Measurements from ENCODE around the gene PTPRO. TPM values are rescaled to one million over a fixed set of nuclear protein-coding genes. Genes with fewer than 3 reads are reported as not detected.
A peak's percentile ranks its signal among the peaks of the same experiment; 100 is the strongest.

Gene PTPRO
- polyA plus RNA-seq, 3 donors: 186 to 231 (median 195) TPM

- peak in 1 of 11 donors; percentile 2 for DNase-seq (ENCODE audit: extremely low read depth in 1 of 11, low read depth in 9 of 11, low spot score in 4 of 11)
These were observed 172.2 kb downstream of the PTPRO start for GRCh38 chr12:15494329-15495046.

DNA sequence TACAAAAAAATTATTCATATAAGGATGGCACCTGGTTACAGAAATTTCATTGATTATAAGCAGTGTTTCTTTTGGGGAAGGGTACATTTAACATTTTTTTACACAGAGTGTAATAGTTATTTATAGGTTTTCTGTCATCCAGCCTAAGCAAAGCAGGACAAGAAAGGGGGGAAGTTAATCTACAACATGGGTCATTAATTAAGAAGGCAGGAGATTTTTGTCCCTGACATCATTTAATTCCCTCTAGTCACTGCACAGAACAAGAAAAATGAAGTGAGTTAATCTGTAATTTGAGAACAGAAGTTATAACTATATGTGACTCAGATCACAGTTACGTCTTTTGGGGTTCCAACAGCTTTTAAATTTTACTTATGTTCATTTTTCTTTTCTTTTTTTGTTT lies 173.4 kb downstream of the PTPRO start:
- DNase-seq (ENCODE audit: extremely low read depth in 1 of 11, low read depth in 9 of 11, low spot score in 4 of 11): peak in 5 of 11 donors; percentile 5 to 39 (median 32)

DNA sequence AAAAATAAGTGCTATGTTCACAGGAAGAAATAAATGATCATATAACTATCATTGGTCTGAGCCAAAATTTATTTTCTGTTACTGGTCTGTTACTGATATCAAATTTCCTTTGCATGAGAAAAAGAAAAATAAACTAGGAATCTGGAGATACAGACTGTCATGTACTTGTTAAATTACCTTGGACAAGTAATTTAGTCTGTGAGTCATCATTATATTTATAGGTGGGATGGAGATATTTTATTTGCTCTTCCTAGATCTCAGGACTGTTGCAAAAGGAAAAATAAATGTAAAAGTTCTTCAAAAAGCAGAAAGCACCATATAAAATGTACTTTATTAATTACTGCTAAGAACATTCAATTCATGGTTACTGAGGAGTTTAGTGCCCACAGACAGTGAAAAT lies 174.4 kb downstream of the PTPRO start:
- DNase-seq (ENCODE audit: extremely low read depth in 1 of 11, low read depth in 9 of 11, low spot score in 4 of 11): no peak

DNA sequence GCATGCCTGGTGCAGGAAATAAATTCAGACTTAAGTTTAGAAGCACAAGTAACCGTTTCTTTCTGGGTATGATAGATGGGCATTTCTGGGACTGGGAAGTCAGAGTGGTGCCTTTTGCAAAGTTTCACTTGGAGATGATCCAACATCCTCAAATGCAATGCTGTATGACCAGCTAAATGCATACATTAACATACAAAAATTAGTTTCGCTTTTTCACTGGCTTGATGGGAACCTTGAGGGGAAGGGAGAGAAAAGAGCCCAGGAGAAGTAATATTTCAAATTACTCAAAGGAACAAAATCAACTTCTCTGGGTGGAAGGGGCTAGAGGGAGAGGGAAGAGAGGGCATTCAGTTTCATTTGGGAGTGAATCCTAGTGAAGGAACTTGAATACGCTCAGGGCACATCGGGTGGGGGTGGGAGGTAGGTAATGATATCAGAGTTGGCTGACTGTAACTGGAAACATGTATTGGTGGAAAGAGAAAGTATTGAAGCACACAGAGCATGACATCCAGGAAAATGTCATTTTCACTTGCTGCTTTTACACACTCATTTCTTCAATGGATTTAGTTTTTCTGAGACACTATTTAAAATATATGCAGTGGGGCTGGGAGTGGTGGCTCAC lies 175.5 kb downstream of the PTPRO start:
- peak in 6 of 11 donors; percentile 16 to 30 (median 26) for DNase-seq (ENCODE audit: extremely low read depth in 1 of 11, low read depth in 9 of 11, low spot score in 4 of 11)

- no peak for DNase-seq (ENCODE audit: extremely low read depth in 1 of 11, low read depth in 9 of 11, low spot score in 4 of 11)
These were observed 179.9 kb downstream of the PTPRO start for GRCh38 chr12:15502211-15502610.

DNA sequence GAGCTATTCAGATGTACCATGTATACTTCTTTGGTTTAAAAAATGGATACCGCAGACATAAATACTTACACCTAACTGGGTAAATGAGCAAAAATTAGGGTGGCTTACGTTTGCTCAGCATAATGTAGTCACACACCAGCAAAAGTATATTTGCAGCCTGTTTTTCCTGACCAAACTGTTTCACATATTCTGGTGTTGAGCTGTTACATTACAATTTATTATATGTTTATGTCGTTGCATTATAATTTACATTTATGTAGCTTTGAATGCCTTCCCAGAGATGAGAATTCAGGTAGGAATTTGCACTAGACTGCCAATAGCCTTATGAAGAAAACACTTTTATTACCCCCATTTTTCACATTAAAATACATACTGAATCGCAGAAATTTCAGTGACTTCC lies 183.3 kb downstream of the PTPRO start:
- no peak for DNase-seq (ENCODE audit: extremely low read depth in 1 of 11, low read depth in 9 of 11, low spot score in 4 of 11)

- DNase-seq (ENCODE audit: extremely low read depth in 1 of 11, low read depth in 9 of 11, low spot score in 4 of 11): no peak
These were observed 192.7 kb downstream of the PTPRO start for GRCh38 chr12:15515010-15515409.

GRCh38 chr12:15520083-15520482 lies 197.8 kb downstream of the PTPRO start:
- DNase-seq (ENCODE audit: extremely low read depth in 1 of 11, low read depth in 9 of 11, low spot score in 4 of 11): no peak

GRCh38 chr12:15520844-15521243 lies 198.5 kb downstream of the PTPRO start:
- no peak for DNase-seq (ENCODE audit: extremely low read depth in 1 of 11, low read depth in 9 of 11, low spot score in 4 of 11)

DNA sequence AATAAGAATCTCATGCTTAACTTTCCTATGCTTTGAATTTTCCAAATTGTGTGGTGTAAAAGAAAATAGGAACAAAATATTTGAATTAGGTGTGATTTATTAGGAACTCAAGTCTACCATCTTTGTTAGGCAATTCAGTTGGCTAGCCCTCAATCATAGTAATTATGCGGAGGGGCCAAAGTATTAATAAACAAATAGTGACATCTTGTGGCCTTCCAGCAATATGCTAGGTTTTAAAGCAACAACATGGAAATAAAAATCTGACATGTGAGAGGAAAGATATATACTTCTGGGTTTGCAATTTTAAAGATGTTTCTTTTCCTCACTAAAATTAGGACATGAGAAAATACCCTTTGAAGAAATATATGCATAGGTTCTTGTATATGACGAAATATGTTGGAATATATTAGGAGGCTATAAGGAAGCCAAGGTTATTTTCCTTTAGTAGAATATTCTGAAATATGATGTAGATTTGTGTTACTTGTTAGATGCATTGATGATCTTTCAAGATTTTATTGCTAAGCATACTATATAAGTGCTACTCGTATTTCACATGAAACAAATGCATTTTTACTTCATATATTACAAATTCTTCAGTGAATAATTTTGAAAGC lies 200.4 kb downstream of the PTPRO start:
- DNase-seq (ENCODE audit: extremely low read depth in 1 of 11, low read depth in 9 of 11, low spot score in 4 of 11): peak in 10 of 11 donors; percentile 16 to 49 (median 31)

- DNase-seq (ENCODE audit: extremely low read depth in 1 of 11, low read depth in 9 of 11, low spot score in 4 of 11): no peak
These were observed 203.1 kb downstream of the PTPRO start for GRCh38 chr12:15525441-15525840.

DNA sequence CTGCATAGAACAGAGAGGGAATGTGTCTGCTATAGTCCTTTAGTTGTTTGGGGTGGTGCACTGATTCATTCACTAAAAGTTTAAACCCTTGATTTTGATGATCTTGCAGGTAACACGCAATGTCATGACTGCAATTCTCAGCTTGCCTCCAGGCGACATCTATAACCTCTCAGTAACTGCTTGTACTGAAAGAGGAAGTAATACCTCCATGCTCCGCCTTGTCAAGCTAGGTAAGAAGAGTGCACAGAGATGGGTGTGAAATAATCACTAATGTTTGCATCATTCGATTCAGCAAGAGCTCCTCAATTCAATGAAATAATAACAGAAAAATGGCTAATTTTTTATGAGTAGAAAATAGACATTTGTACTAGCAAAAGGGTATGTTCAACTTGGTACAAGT lies 203.7 kb downstream of the PTPRO start:
- DNase-seq (ENCODE audit: extremely low read depth in 1 of 11, low read depth in 9 of 11, low spot score in 4 of 11): no peak

DNA sequence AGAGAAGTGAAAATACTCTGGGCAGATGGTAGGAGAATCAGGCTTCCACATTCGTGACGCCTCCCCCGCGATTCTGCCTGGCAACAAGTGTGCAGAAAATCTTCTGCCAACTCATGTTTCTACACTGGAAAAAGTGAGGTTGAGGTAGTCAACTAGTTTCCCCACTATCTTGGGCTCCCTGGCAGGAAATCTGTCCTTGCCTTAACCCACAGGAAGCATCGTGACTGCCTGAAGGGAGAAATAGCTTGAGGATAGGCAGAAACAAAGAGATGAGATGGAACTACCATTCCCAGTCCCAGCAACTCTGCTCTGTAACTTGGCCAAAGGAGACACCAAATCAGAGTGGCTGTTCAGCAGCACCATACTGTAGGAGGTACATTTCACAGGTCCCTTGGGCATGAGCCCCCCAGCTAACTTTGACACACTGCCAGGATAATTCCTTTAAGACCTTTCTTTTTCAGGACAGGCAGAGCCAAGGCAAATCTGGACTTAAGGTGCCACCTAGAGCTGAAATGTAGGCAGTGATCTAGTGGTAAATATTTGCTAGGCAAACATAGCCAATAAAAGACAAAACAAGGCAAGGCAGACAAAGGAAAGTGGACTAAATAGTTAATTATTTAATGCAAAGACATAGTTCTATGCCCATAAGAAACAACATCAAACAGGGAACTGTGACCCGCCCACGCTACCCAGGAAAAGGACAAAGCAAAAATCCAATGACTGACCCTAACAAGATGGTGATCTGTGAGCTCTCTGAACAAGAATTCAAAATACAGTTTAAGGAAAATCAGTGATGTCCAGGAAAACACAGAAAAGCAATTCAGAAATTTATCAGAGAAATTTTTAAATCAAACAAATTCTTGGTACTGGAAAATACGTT lies 205.1 kb downstream of the PTPRO start:
- no peak for DNase-seq (ENCODE audit: extremely low read depth in 1 of 11, low read depth in 9 of 11, low spot score in 4 of 11)

GRCh38 chr12:15528666-15529065 lies 206.4 kb downstream of the PTPRO start:
- DNase-seq (ENCODE audit: extremely low read depth in 1 of 11, low read depth in 9 of 11, low spot score in 4 of 11): no peak

DNA sequence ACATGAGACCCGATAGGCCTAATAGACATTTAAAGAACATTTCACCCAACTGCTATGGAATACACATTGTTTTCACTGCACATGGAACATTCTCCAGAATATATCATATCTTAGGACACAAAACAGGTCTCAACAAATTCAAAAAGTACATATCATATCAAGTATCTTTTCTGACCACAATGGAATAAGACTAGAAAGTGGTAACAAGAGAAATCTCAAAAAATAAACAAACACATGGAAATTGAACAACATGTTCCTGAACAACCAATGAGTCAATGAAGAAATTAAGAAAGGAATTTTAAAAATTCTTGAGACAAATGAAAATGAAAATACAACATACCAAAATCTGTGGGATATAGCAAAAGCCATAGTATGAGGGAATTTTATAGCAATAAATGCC lies 208.1 kb downstream of the PTPRO start:
- no peak for DNase-seq (ENCODE audit: extremely low read depth in 1 of 11, low read depth in 9 of 11, low spot score in 4 of 11)

DNA sequence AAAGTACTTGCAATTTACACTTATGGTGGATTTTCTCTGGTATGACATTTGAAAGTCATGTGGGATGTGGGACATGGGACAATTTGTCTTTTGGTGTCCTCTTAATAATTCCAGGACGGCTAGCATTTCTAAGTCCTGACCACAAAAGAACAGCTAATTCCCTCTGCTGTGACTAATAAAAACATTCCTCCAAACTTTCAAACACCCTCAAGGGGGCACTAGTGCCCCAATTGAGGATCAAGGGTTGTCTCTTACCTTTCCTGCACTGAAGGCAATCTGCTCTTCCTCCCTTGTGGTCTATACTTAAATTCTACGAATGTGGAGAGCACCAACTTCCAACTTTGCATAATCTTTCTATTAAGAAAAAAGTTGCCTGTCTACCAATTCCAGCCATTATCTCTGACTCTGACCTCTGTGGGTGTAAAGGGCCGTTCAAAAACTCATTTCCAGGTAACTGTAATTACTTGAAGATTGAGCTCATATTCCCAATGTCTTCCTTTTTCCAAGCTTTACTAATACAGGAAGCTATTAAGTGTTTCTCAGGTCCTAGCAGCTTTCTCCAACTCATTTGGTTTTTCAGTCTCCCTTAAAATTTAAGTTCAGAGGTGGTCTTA lies 210.2 kb downstream of the PTPRO start:
- peak in 4 of 11 donors; percentile 8 to 22 (median 10) for DNase-seq (ENCODE audit: extremely low read depth in 1 of 11, low read depth in 9 of 11, low spot score in 4 of 11)

- DNase-seq (ENCODE audit: extremely low read depth in 1 of 11, low read depth in 9 of 11, low spot score in 4 of 11): no peak
These were observed 212.0 kb downstream of the PTPRO start for GRCh38 chr12:15534322-15534721.

DNA sequence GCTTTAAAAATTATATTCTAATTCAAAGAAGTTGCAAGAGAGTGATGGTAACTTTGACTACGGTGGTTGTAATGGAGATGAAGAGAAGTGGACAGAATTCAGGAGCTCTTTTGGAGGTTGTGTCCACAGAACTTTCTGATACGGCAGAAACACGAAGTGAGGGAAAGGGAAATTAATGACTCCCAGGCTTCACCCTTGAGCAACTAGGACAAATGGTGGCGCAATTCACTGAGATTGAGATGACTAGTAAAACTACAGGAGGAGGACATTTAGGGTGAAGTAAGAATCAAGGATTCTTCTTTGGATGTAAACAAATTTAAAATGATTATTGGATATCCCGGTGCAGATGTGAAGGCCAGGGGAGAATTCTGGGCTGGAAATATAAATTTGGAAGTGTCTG lies 212.6 kb downstream of the PTPRO start:
- no peak for DNase-seq (ENCODE audit: extremely low read depth in 1 of 11, low read depth in 9 of 11, low spot score in 4 of 11)

GRCh38 chr12:15535352-15535781 lies 213.1 kb downstream of the PTPRO start:
- DNase-seq (ENCODE audit: extremely low read depth in 1 of 11, low read depth in 9 of 11, low spot score in 4 of 11): no peak

Measured in renal cortex interstitium (tissue), 11 donors.